ENCODE results near the gene ATP5PO.
"Not testable (repeated sequence)": the region's sequence is repeated elsewhere in the genome, so short reads cannot be mapped to it uniquely, and the experiment has no call there.

ATP5PO gene

GRCh38 chr21:33897739-33898138 lies 17.9 kb downstream of the ATP5PO start:
- DNase-seq = no peak

- no peak for DNase-seq
These were observed 18.5 kb downstream of the ATP5PO start for GRCh38 chr21:33897098-33897497.

GRCh38 chr21:33896691-33897090 lies 18.9 kb downstream of the ATP5PO start:
- no peak for DNase-seq

- no peak for DNase-seq
These were observed 20.2 kb downstream of the ATP5PO start for GRCh38 chr21:33895356-33895755.

GRCh38 chr21:33894736-33895288 lies 20.8 kb downstream of the ATP5PO start:
- peak; percentile 74 for DNase-seq

- no peak for DNase-seq
These were observed 21.7 kb downstream of the ATP5PO start for GRCh38 chr21:33893917-33894316.

GRCh38 chr21:33892853-33893252 lies 22.8 kb downstream of the ATP5PO start:
- no peak for DNase-seq

- no peak for DNase-seq
These were observed 25.4 kb downstream of the ATP5PO start for GRCh38 chr21:33890187-33890586.

GRCh38 chr21:33886321-33886720 lies 29.3 kb downstream of the ATP5PO start:
- DNase-seq = no peak

GRCh38 chr21:33885172-33885514 lies 30.5 kb downstream of the ATP5PO start:
- DNase-seq = no peak

GRCh38 chr21:33884376-33885171 lies 31.0 kb downstream of the ATP5PO start:
- no peak for DNase-seq

- no peak for DNase-seq
These were observed 32.5 kb downstream of the ATP5PO start for GRCh38 chr21:33883118-33883517.

GRCh38 chr21:33881689-33882440 lies 33.7 kb downstream of the ATP5PO start:
- DNase-seq = no peak

GRCh38 chr21:33880626-33881025 lies 35.0 kb downstream of the ATP5PO start:
- DNase-seq = no peak

- DNase-seq = no peak
These were observed 36.8 kb downstream of the ATP5PO start for GRCh38 chr21:33878824-33879223.

- no peak for DNase-seq
These were observed 40.4 kb downstream of the ATP5PO start for GRCh38 chr21:33875026-33875695.

GRCh38 chr21:33874161-33874560 lies 41.4 kb downstream of the ATP5PO start:
- no peak for DNase-seq

- DNase-seq = no peak
These were observed 42.6 kb downstream of the ATP5PO start for GRCh38 chr21:33872881-33873515.

- DNase-seq = no peak
These were observed 44.4 kb downstream of the ATP5PO start for GRCh38 chr21:33871171-33871570.

- DNase-seq = no peak
These were observed 44.8 kb downstream of the ATP5PO start for GRCh38 chr21:33870768-33871167.

- peak; percentile 40 for DNase-seq
These were observed 45.7 kb downstream of the ATP5PO start for GRCh38 chr21:33869873-33870272.

- DNase-seq = not testable (repeated sequence)
These were observed 47.7 kb downstream of the ATP5PO start for GRCh38 chr21:33867868-33868267.

- no peak for DNase-seq
These were observed 48.8 kb downstream of the ATP5PO start for GRCh38 chr21:33866826-33867225.
